ENCODE results near the gene CMYA5. TPM values are rescaled to one million over a fixed set of nuclear protein-coding genes. Genes with fewer than 3 reads are reported as not detected.

Gene CMYA5
- total RNA-seq: under 1 TPM; 0.13 to 0.16 TPM

DNA sequence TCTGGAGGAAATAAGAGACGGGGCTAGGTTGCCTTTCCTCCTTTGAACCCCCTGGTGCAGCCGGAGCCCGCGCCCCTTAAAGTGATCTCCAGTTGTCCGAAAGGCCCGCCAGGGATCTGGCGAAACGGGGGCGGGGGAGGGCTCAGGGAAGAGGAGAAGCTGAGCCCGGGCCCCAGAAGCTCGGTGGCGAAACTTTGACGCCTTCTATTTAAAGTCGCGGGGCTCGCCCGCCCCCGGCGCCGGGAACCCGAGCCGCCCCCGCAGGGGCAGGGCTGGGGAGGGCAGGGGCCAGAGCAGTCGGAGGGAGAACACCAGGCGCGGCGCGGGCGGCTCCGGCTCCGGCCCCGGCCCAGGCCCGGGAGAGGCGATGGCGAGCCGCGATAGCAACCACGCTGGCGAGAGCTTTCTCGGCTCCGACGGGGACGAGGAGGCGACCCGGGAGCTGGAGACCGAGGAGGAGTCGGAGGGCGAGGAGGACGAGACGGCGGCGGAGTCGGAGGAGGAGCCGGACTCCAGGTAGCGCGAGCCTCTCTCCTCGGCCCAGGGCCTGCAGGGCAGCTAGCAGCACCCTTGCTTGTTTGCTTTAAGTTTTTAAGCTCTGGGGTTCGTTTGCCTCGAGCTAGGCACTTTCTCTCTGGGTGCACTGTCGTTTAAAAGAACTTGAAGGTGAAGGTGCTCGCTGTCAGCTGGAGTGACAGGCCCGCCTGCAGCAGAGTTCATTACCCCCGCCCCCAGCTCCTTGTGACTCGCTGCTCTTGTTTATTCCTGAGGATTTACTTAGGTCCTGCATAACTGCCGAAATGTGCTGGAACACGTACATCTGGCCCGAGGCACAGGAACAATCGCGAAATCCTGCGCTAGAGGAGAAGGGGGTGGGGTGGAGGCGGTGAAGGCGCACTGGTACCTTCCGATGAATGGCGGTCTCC lies at the start of gene CMYA5:
Gene CMYA5 (plus strand): TSS at position 296 of the 926 bp plus-strand sequence. CDS start 72 bp downstream, at position 368.
- POLR2A ChIA-PET: interaction anchor here (0.8 kb wide), 1 partner anchor 314 kb away, joined by 3 read pairs; no protein-coding TSS in a partner anchor
- CTCF ChIA-PET: interaction anchor here (2.5 kb wide), 1 partner anchor 13 kb away, joined by 10 read pairs; no protein-coding TSS in a partner anchor
- peaks cover 11% of the 10 kb centered on the region for H3K4me1 Mint-ChIP-seq (ENCODE audit: low read depth)
- H3K36me3 Mint-ChIP-seq (ENCODE audit: low read depth): peaks cover 46% of the 10 kb centered on the region
- intact Hi-C loops (cut with micrococcal nuclease): no loop called here
- H3K4me3 Mint-ChIP-seq: no peak within 1 kb of the TSS
- H3K27ac Mint-ChIP-seq: no peak within 1 kb of the TSS
- peaks cover 4% of the 10 kb centered on the region for H3K9me3 Mint-ChIP-seq
- ATAC-seq (no peak), DNase-seq (no peak)
- H3K27me3 Mint-ChIP-seq: no peaks in the 10 kb centered on the region
- TF ChIP-seq, protein P1, sequence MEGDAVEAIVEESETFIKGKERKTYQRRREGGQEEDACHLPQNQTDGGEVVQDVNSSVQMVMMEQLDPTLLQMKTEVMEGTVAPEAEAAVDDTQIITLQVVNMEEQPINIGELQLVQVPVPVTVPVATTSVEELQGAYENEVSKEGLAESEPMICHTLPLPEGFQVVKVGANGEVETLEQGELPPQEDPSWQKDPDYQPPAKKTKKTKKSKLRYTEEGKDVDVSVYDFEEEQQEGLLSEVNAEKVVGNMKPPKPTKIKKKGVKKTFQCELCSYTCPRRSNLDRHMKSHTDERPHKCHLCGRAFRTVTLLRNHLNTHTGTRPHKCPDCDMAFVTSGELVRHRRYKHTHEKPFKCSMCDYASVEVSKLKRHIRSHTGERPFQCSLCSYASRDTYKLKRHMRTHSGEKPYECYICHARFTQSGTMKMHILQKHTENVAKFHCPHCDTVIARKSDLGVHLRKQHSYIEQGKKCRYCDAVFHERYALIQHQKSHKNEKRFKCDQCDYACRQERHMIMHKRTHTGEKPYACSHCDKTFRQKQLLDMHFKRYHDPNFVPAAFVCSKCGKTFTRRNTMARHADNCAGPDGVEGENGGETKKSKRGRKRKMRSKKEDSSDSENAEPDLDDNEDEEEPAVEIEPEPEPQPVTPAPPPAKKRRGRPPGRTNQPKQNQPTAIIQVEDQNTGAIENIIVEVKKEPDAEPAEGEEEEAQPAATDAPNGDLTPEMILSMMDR (IDR thresholded peaks at IDR 0.05): no peak

DNA sequence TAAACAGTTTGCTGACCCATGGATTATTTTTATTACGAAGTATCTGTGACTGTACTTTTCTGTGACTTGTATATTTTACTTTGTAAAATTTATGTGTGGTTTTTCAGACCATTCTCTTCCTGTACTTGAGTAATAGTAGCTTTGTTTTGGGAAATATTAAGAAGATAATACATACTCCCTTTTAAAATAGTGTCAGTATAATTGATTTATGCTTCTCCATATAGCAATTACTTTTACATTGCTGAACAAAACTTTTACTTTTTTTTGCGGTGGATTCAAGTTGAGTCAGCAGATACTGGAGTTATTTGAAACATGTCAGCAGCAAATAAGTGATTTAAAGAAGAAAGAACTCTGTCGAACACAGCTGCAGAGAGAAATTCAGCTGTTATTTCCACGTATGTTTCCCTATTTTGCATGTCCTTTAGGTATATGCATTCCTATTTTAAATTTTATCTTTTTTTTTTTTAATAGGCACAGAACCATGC lies 49.0 kb upstream of the CMYA5 start:
- POLR2A ChIA-PET: no interaction called here
- no peaks in the 10 kb centered on the region for H3K9me3 Mint-ChIP-seq
- no peak overlapping the region for H3K4me3 Mint-ChIP-seq
- CTCF ChIA-PET: no interaction called here
- H3K27me3 Mint-ChIP-seq: no peaks in the 10 kb centered on the region
- peaks cover 41% of the 10 kb centered on the region for H3K36me3 Mint-ChIP-seq (ENCODE audit: low read depth)
- peaks cover 21% of the 10 kb centered on the region for H3K4me1 Mint-ChIP-seq (ENCODE audit: low read depth)
- intact Hi-C loops (cut with micrococcal nuclease): no loop called here
- DNase-seq (no peak), ATAC-seq (no peak)
- TF ChIP-seq, protein P1 (IDR thresholded peaks at IDR 0.05): no peak
- no peak overlapping the region for H3K27ac Mint-ChIP-seq

DNA sequence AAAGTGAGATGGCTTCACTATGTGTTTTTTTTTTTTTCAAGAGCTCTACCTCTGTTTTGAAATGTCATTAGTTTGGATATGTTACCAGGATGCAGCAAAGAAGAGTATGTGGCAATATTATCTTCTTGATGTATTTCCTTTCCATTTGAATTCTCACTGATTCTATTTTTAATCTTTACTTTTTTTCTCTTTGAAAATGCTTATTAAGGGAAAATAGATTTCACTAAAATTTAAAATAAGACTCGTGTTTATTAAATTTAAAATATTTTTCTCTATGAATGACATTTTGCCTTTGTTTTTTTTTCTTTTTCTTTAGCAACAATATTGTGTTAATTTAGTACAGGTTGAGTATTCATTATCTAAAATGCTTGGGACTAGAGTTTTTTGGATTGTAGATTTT lies 48.2 kb upstream of the CMYA5 start:
- Mint-ChIP-seq H3K4me1 (ENCODE audit: low read depth) (peaks cover 19% of the 10 kb centered on the region), H3K9me3 (no peaks in the 10 kb centered on the region), H3K4me3 (no peak overlapping the region), H3K27ac (no peak overlapping the region), H3K36me3 (ENCODE audit: low read depth) (peaks cover 45% of the 10 kb centered on the region), H3K27me3 (no peaks in the 10 kb centered on the region)
- POLR2A ChIA-PET: no interaction called here
- DNase-seq (no peak), ATAC-seq (no peak)
- TF ChIP-seq, protein P1 (IDR thresholded peaks at IDR 0.05): no peak
- CTCF ChIA-PET: no interaction called here
- intact Hi-C loops (cut with micrococcal nuclease): no loop called here

DNA sequence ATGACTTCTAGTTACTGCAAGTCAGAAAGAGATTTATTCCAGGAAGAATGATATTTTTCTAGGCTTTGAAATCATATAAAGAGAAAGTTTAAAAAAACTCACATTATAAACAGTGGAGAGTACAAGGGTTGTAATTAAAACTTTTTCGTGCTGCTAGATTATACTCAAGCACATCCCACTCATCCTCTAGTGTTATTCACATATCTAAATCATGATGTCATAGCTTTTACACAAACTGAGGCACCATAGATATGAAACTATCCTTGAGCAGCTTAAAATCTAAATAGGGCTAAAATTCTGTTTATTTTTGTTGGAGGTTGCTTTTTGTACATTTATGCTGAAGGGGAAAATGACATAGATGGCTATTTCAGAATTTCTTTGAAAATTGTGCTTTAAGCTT lies 47.4 kb upstream of the CMYA5 start:
- Mint-ChIP-seq H3K36me3 (ENCODE audit: low read depth) (peaks cover 43% of the 10 kb centered on the region), H3K4me1 (ENCODE audit: low read depth) (peaks cover 19% of the 10 kb centered on the region), H3K4me3 (no peak overlapping the region), H3K27me3 (no peaks in the 10 kb centered on the region), H3K9me3 (no peaks in the 10 kb centered on the region), H3K27ac (no peak overlapping the region)
- intact Hi-C loops (cut with micrococcal nuclease): no loop called here
- ATAC-seq: no peak
- TF ChIP-seq, protein P1 (IDR thresholded peaks at IDR 0.05): no peak
- ChIA-PET CTCF (interaction anchor here (1.4 kb wide), 1 partner anchor 132 kb away, joined by 3 read pairs; no protein-coding TSS in a partner anchor), POLR2A (no interaction called here)
- DNase-seq: no peak

DNA sequence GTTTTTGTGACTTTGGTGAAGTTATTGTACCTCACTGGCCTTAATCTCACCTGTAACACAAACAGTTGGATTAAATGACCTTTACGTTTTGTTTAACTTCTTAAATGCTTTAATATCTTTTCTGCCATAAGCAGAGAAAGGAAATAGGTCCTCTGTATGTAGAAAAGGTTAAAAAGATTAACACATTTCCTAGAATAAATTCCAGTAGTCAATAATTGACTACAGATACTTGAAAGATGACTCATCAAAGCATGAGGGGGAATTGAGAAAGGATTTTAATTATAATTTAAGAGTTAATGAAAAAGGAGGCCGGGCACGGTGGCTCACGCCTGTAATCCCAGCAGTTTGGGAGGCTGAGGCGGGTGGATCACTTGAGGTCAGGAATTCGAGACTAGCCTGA lies 35.8 kb upstream of the CMYA5 start:
- Mint-ChIP-seq H3K4me1 (ENCODE audit: low read depth) (no peaks in the 10 kb centered on the region), H3K27me3 (no peaks in the 10 kb centered on the region), H3K27ac (no peak overlapping the region), H3K36me3 (ENCODE audit: low read depth) (peaks cover 34% of the 10 kb centered on the region), H3K9me3 (no peaks in the 10 kb centered on the region), H3K4me3 (no peak overlapping the region)
- TF ChIP-seq, protein P1 (IDR thresholded peaks at IDR 0.05): no peak
- no peak for DNase-seq
- ChIA-PET POLR2A (no interaction called here), CTCF (no interaction called here)
- intact Hi-C loops (cut with micrococcal nuclease): no loop called here
- no peak for ATAC-seq
